Caco-2 (cell line): ENCODE results near the gene PNPT1. TPM values are rescaled to one million over a fixed set of nuclear protein-coding genes. Genes with fewer than 3 reads are reported as not detected.

Source experiments
- BruUV-seq: library from RNA; stranded (reverse); fragments of 400-500 nt; replicated peaks from 2 replicates; lab custom pipeline; 2021; lab: Mats Ljungman, UMichigan
- CTCF ChIA-PET: fragments of 300-600 bp; sonication (Branson Sonifier 250); formaldehyde crosslinking; loops from one replicate; lab custom pipeline; 2022; ENCODE audit warnings: antibody characterized with exemption; lab: Charles Lee
- POLR2A ChIA-PET: fragments of 300-600 bp; sonication (Branson Sonifier 250); formaldehyde crosslinking; loops from one replicate; lab custom pipeline; 2022; ENCODE audit warnings: antibody characterized with exemption; lab: Charles Lee
- DNase-seq, 2 experiments: peaks; one replicate each; pipeline versions ENCODE4 v3.0.0 to v3.0.0-alpha.2; 2020 to 2022
- H3K27me3 ChIP-seq: replicated peaks from 2 replicates; pipeline ENCODE4 v1.6.0; 2011; ENCODE audit warnings: low read length; ENCODE audit not compliant: control insufficient read depth, insufficient read depth
- H3K36me3 ChIP-seq: 2 replicates; pipeline ENCODE4 v1.5.1; 2011; ENCODE audit warnings: low read length; ENCODE audit not compliant: control insufficient read depth, insufficient read depth
- H3K4me1 ChIP-seq: fragments of 250-450 bp; sonication (Bioruptor Pico); 2 replicates; pipeline ENCODE4 v1.5.1; 2020; ENCODE audit warnings: mild to moderate bottlenecking
- H3K4me3 ChIP-seq: 2 replicates; pipeline ENCODE4 v1.5.1; 2011; ENCODE audit warnings: low read depth, mild to moderate bottlenecking, control low read depth, low read length
- H3K9me3 ChIP-seq: fragments of 250-450 bp; sonication (Bioruptor Pico); 2 replicates; pipeline ENCODE4 v1.5.1; 2020; ENCODE audit warnings: mild to moderate bottlenecking, moderate library complexity
- H3K27ac Mint-ChIP-seq: one replicate; pipeline ENCODE4 v1.8.0; 2022; ENCODE audit warnings: mixed read lengths; ENCODE audit not compliant: unreplicated experiment
- H3K27me3 Mint-ChIP-seq: one replicate; pipeline ENCODE4 v1.8.0; 2022; ENCODE audit warnings: mixed read lengths; ENCODE audit not compliant: insufficient read depth, unreplicated experiment
- H3K36me3 Mint-ChIP-seq: one replicate; pipeline ENCODE4 v1.8.0; 2022; ENCODE audit warnings: mild to moderate bottlenecking, mixed read lengths; ENCODE audit not compliant: insufficient read depth, unreplicated experiment
- H3K4me1 Mint-ChIP-seq: one replicate; pipeline ENCODE4 v1.8.0; 2022; ENCODE audit warnings: low read depth, mixed read lengths; ENCODE audit not compliant: unreplicated experiment
- H3K4me3 Mint-ChIP-seq: one replicate; pipeline ENCODE4 v1.8.0; 2022; ENCODE audit warnings: mild to moderate bottlenecking, moderate library complexity, mixed read lengths; ENCODE audit not compliant: unreplicated experiment
- H3K9me3 Mint-ChIP-seq: one replicate; pipeline ENCODE4 v1.8.0; 2022; ENCODE audit warnings: mixed read lengths; ENCODE audit not compliant: unreplicated experiment
- intact Hi-C: fragments of 100-400 bp; cut with micrococcal nuclease; formaldehyde crosslinking; loops from one replicate; pipeline ENCODE4 v1.10.0; 2022; ENCODE audit not compliant: unreplicated experiment
- total RNA-seq: library from RNA; stranded (reverse); gene quantifications from 2 replicates; pipeline ENCODE4 v1.2.3, GENCODE V29; 2022
- TF ChIP-seq, protein P1 (sequence below), 2 experiments: fragments of 200-600 bp in 1 of 2; IDR thresholded peaks; 1 replicate in 1 of 2; 2 replicates in 1 of 2; pipeline versions ENCODE4 v1.5.1 to v1.8.0; 2011 to 2022; ENCODE audit warnings: antibody characterized with exemption in 1 of 2, control low read depth in 1 of 2, inconsistent platforms in 1 of 2, low read depth in 1 of 2, low read length in 1 of 2, mild to moderate bottlenecking in 1 of 2, moderate library complexity in 1 of 2; ENCODE audit not compliant: insufficient read depth in 1 of 2, severe bottlenecking in 1 of 2, unreplicated experiment in 1 of 2

Gene PNPT1
- total RNA-seq, 1 experiment from 2014 or later: 85.2 TPM

DNA sequence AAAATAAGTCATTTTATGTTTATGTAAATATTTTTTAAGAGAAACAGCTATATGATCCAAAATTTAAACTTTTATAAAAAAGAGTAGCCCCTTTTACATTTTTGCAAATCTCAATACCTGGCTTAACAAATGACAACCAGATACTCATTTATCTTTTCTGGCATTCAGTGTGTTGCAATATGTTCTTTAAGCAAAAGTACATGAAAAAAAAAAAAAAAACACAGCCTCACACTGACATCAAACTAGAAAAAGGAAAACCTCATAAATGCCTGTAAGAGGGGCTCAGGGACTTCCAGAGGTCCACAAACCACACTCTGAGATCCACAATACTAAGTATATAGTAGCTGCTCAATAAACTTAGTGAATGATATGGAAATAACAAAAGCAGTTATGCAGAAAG is 98.1 kb downstream of the PNPT1 start:
- Histone ChIP-seq H3K27me3 (no peaks in the 10 kb centered on the region), H3K36me3 (no peaks in the 10 kb centered on the region; the same call in 1 of the 2 replicates), H3K9me3 (no peaks in the 10 kb centered on the region), H3K4me1 (no peaks in the 10 kb centered on the region), H3K4me3 (no peak overlapping the region)
- POLR2A ChIA-PET: no interaction called here
- BruUV-seq: no TSS peak
- no peak overlapping the region for H3K27ac Mint-ChIP-seq
- TF ChIP-seq, protein P1, sequence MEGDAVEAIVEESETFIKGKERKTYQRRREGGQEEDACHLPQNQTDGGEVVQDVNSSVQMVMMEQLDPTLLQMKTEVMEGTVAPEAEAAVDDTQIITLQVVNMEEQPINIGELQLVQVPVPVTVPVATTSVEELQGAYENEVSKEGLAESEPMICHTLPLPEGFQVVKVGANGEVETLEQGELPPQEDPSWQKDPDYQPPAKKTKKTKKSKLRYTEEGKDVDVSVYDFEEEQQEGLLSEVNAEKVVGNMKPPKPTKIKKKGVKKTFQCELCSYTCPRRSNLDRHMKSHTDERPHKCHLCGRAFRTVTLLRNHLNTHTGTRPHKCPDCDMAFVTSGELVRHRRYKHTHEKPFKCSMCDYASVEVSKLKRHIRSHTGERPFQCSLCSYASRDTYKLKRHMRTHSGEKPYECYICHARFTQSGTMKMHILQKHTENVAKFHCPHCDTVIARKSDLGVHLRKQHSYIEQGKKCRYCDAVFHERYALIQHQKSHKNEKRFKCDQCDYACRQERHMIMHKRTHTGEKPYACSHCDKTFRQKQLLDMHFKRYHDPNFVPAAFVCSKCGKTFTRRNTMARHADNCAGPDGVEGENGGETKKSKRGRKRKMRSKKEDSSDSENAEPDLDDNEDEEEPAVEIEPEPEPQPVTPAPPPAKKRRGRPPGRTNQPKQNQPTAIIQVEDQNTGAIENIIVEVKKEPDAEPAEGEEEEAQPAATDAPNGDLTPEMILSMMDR (IDR thresholded peaks at IDR 0.05; ENCODE audit: insufficient read depth in 1 of 2, low read depth in 1 of 2, low read length in 1 of 2, severe bottlenecking in 1 of 2, unreplicated experiment in 1 of 2): no peak
- no peaks in the 10 kb centered on the region for H3K9me3 Mint-ChIP-seq
- H3K4me1 Mint-ChIP-seq: no peaks in the 10 kb centered on the region
- CTCF ChIA-PET: no interaction called here
- H3K4me3 Mint-ChIP-seq: no peak overlapping the region
- intact Hi-C loops: no loop called here
- peaks cover 49% of the 10 kb centered on the region for H3K36me3 Mint-ChIP-seq
- no peak for DNase-seq
- no peaks in the 10 kb centered on the region for H3K27me3 Mint-ChIP-seq

DNA sequence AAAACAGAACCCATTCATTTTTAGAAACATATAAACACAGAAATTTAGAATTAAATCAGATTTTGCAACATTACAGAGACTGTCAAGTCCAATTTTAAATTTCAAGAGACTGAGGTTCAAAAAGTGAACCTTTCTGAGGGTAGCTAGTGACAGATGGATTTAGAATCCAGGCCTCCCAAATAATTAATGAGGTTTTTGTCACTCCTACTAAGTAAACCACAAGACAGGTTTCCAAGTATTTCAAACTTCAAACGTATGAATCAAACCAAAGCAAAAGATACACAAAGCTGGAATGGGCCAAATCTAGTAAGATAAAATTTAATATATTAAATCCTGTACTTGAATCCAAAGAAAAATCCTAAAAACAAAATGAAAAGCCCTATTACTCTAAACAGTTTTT is 101.5 kb downstream of the PNPT1 start:
- TF ChIP-seq, protein P1 (IDR thresholded peaks at IDR 0.05; ENCODE audit: insufficient read depth in 1 of 2, low read depth in 1 of 2, low read length in 1 of 2, severe bottlenecking in 1 of 2, unreplicated experiment in 1 of 2): no peak
- Mint-ChIP-seq H3K4me3 (no peak overlapping the region), H3K36me3 (peaks cover 48% of the 10 kb centered on the region), H3K4me1 (no peaks in the 10 kb centered on the region), H3K9me3 (no peaks in the 10 kb centered on the region), H3K27ac (no peak overlapping the region), H3K27me3 (no peaks in the 10 kb centered on the region)
- no peaks in the 10 kb centered on the region for H3K9me3 ChIP-seq
- no peaks in the 10 kb centered on the region for H3K27me3 ChIP-seq
- intact Hi-C loops: no loop called here
- DNase-seq: no peak
- H3K4me3 ChIP-seq: no peak overlapping the region
- CTCF ChIA-PET: no interaction called here
- H3K4me1 ChIP-seq: no peaks in the 10 kb centered on the region
- POLR2A ChIA-PET: no interaction called here
- H3K36me3 ChIP-seq: no peaks in the 10 kb centered on the region; the same call in 1 of the 2 replicates
- no TSS peak for BruUV-seq

DNA sequence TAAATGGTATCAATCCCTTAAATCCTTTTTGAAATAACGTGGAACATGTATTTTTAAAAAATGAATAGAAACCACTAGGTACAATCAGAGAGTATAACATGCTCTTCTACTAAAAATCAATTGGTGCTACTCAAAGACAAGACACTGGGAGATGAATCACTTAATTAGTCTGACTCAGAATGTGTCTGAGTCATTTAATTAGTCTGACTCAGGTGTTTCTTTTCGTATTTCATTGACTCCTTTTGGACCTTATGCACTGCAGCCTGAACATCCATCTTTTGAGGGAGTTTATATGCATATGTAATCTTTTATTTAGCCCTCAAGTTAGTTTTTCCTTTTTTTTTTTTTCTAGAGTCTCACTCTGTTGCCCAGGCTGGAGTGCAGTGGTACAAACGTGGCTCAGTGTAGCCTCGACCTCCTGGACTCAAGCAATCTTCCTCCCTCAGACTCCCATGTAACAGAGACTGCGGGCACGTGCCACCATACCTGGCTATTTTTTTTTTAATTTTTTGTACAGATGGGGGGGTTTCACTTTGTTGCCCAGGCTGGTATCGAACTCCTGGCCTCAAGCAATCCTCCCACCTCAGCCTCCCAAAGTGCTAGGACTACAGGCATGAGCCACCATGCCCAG is 102.7 kb downstream of the PNPT1 start:
- intact Hi-C loops: no loop called here
- Mint-ChIP-seq H3K27me3 (no peaks in the 10 kb centered on the region), H3K4me1 (no peaks in the 10 kb centered on the region), H3K4me3 (no peak overlapping the region), H3K36me3 (peaks cover 40% of the 10 kb centered on the region), H3K27ac (no peak overlapping the region), H3K9me3 (no peaks in the 10 kb centered on the region)
- Histone ChIP-seq H3K36me3 (no peaks in the 10 kb centered on the region; the same call in 1 of the 2 replicates), H3K9me3 (no peaks in the 10 kb centered on the region), H3K4me3 (no peak overlapping the region), H3K27me3 (no peaks in the 10 kb centered on the region), H3K4me1 (no peaks in the 10 kb centered on the region)
- CTCF ChIA-PET: no interaction called here
- DNase-seq: no peak
- TF ChIP-seq, protein P1 (IDR thresholded peaks at IDR 0.05; ENCODE audit: insufficient read depth in 1 of 2, low read depth in 1 of 2, low read length in 1 of 2, severe bottlenecking in 1 of 2, unreplicated experiment in 1 of 2): no peak
- POLR2A ChIA-PET: no interaction called here
- BruUV-seq: no TSS peak
